ENCODE data around the gene DNLZ. TPM values are rescaled to one million over a fixed set of nuclear protein-coding genes. Genes with fewer than 3 reads are reported as not detected.

The DNLZ gene
- total RNA-seq, 4 donors from 2014 or later: 5.6 to 19.8 (median 13.5) TPM

DNA sequence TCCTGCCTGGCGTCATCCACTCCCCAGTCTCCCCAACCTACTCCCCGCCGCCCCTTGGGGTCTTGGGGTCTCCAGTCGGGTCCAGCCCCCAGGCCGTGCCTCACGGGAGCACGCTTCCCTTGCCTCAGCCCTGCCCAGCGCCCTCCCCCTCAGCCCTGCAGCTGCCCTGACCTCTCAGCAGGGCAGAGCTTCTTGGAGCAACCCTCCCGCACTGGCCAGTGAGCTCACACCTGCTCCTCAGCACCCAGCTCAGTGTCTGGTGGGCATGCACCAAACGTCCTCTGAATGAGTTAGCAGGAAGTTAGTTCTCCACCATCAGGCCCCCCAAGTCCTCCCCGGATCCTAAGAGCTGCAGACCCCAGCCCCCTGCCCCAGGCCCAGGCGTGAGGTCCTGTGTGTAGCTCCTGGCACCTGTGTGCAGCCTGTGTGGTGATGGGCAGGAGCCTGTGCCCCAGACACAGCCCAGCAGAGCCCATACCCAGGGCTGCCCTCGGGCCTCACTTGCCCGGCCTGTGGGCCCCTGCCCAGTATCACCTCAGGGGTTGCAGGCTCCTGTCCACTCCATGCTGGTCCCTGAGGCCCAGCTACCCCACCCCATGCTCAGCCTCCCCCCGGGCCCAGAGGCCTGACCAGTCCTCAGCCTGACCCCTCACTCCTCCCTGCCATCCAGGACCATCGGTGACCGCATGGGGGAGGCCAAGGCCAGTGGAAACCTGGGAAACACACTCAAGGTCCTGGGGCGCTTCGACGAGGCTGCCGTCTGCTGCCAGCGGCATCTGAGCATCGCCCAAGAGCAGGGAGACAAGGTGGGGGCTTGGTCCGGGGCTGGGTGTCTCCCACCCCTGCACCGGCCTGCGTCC lies 28.0 kb downstream of the DNLZ start:
- DNase-seq: no peak
- no peaks in the 10 kb centered on the region for H3K36me3 ChIP-seq
- TF ChIP-seq, protein P1, sequence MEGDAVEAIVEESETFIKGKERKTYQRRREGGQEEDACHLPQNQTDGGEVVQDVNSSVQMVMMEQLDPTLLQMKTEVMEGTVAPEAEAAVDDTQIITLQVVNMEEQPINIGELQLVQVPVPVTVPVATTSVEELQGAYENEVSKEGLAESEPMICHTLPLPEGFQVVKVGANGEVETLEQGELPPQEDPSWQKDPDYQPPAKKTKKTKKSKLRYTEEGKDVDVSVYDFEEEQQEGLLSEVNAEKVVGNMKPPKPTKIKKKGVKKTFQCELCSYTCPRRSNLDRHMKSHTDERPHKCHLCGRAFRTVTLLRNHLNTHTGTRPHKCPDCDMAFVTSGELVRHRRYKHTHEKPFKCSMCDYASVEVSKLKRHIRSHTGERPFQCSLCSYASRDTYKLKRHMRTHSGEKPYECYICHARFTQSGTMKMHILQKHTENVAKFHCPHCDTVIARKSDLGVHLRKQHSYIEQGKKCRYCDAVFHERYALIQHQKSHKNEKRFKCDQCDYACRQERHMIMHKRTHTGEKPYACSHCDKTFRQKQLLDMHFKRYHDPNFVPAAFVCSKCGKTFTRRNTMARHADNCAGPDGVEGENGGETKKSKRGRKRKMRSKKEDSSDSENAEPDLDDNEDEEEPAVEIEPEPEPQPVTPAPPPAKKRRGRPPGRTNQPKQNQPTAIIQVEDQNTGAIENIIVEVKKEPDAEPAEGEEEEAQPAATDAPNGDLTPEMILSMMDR (IDR thresholded peaks at IDR 0.05): no peak
- no peak for TF ChIP-seq POLR2A (IDR thresholded peaks at IDR 0.05)

DNA sequence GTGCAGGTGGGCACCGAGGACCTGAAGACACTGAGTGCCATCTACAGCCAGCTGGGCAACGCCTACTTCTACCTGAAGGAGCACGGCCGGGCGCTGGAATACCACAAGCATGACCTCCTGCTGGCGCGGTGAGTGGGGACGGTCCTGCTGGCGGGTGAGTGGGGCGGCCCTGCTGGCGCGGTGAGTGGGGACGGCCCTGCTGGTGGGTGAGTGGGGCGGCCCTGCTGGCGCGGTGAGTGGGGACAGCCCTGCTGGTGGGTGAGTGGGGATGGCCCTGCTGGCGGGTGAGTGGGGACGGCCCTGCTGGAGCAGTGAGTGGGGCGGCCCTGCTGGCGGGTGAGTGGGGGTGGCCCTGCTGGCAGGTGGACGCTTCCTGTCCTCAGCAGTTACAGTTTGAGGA lies 29.0 kb downstream of the DNLZ start:
- DNase-seq: no peak
- no peaks in the 10 kb centered on the region for H3K36me3 ChIP-seq
- TF ChIP-seq POLR2A (IDR thresholded peaks at IDR 0.05): no peak
- TF ChIP-seq, protein P1 (IDR thresholded peaks at IDR 0.05): no peak
- H3K27ac ChIP-seq: no peak overlapping the region
- peaks cover 0 to 3% (median 0%) of the 10 kb centered on the region in 4 donors for H3K4me1 ChIP-seq
- H3K27me3 ChIP-seq: no peaks in the 10 kb centered on the region
- no peak overlapping the region for H3K4me3 ChIP-seq
- H3K9me3 ChIP-seq: no peaks in the 10 kb centered on the region

More for the DNA sequence above, 28.0 kb downstream of the DNLZ start:
- Histone ChIP-seq H3K4me3 (no peak overlapping the region), H3K27me3 (no peaks in the 10 kb centered on the region), H3K4me1 (peaks cover 0 to 4% (median 0%) of the 10 kb centered on the region in 4 donors), H3K27ac (peak overlapping the region in 1 of 4 donors; percentile 58), H3K9me3 (no peaks in the 10 kb centered on the region)

GRCh38 chr9:136333486-136333885 lies 30.1 kb downstream of the DNLZ start:
- H3K4me1 ChIP-seq: peaks cover 0 to 9% (median 1%) of the 10 kb centered on the region in 4 donors
- no peak for DNase-seq
- no peaks in the 10 kb centered on the region for H3K27me3 ChIP-seq
- no peak overlapping the region for H3K4me3 ChIP-seq
- no peaks in the 10 kb centered on the region for H3K9me3 ChIP-seq
- TF ChIP-seq, protein P1 (IDR thresholded peaks at IDR 0.05): no peak
- no peak for TF ChIP-seq POLR2A (IDR thresholded peaks at IDR 0.05)
- H3K36me3 ChIP-seq: no peaks in the 10 kb centered on the region
- H3K27ac ChIP-seq: no peak overlapping the region

DNA sequence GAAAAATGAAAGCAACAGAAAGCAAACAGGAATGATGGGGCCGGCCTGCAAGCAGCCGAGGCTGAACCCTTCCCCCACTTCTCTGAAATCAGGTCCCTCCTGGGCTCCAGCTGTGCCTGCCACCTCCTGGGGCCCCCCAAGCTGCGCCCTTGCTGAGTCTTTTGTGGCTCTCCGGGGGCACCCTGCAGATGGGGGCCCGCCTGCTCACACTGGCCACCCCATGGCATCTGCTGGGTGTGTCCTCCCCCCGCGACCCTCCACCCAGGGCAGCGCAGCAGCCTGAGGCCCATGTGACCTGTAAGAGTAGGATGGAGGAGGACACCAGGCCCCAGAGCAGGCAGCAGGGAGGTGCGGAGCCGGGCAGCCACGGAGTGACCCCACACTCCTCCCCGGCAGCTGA lies 30.5 kb downstream of the DNLZ start:
- no peaks in the 10 kb centered on the region for H3K27me3 ChIP-seq
- H3K9me3 ChIP-seq: no peaks in the 10 kb centered on the region
- H3K27ac ChIP-seq: no peak overlapping the region
- peaks cover 0 to 13% (median 3%) of the 10 kb centered on the region in 4 donors for H3K4me1 ChIP-seq
- TF ChIP-seq, protein P1 (IDR thresholded peaks at IDR 0.05): no peak
- no peak for TF ChIP-seq POLR2A (IDR thresholded peaks at IDR 0.05)
- no peaks in the 10 kb centered on the region for H3K36me3 ChIP-seq
- H3K4me3 ChIP-seq: no peak overlapping the region
- no peak for DNase-seq

- H3K4me1 ChIP-seq: peaks cover 0 to 17% (median 6%) of the 10 kb centered on the region in 4 donors
- H3K27me3 ChIP-seq: no peaks in the 10 kb centered on the region
- no peaks in the 10 kb centered on the region for H3K9me3 ChIP-seq
- DNase-seq: no peak
- H3K27ac ChIP-seq: no peak overlapping the region
- no peaks in the 10 kb centered on the region for H3K36me3 ChIP-seq
- TF ChIP-seq, protein P1 (IDR thresholded peaks at IDR 0.05): no peak
- TF ChIP-seq POLR2A (IDR thresholded peaks at IDR 0.05): no peak
- no peak overlapping the region for H3K4me3 ChIP-seq
Measured at GRCh38 chr9:136332482-136332983, 31.0 kb downstream of the DNLZ start.
